GM12891 (cell line): ENCODE results near the gene THEM5.

Source experiments
- POLR2A ChIP-seq: IDR thresholded peaks from 2 replicates; pipeline ENCODE4 v1.6.1; 2011; ENCODE audit warnings: low read depth, low read length, control low read depth
- TAF1 ChIP-seq: IDR thresholded peaks from 2 replicates; pipeline ENCODE4 v1.6.1; 2011; ENCODE audit warnings: low read depth, low read length, control low read depth

GRCh38 chr1:151893176-151893924 lies 39.8 kb upstream of the THEM5 start:
- no peak for TF ChIP-seq TAF1
- TF ChIP-seq POLR2A: no peak
